CD4-positive, alpha-beta T cell treated with Interleukin-21 for 1 hour (primary cell): ENCODE data around the gene KYAT1.
A peak's percentile ranks its signal among the peaks of the same experiment; 100 is the strongest.
"Not testable (repeated sequence)": the region's sequence is repeated elsewhere in the genome, so short reads cannot be mapped to it uniquely, and the experiment has no call there.

ENCODE experiments used
- DNase-seq: peaks from one replicate; pipeline ENCODE4 v3.0.0-alpha.2; 2020

The KYAT1 gene

DNA sequence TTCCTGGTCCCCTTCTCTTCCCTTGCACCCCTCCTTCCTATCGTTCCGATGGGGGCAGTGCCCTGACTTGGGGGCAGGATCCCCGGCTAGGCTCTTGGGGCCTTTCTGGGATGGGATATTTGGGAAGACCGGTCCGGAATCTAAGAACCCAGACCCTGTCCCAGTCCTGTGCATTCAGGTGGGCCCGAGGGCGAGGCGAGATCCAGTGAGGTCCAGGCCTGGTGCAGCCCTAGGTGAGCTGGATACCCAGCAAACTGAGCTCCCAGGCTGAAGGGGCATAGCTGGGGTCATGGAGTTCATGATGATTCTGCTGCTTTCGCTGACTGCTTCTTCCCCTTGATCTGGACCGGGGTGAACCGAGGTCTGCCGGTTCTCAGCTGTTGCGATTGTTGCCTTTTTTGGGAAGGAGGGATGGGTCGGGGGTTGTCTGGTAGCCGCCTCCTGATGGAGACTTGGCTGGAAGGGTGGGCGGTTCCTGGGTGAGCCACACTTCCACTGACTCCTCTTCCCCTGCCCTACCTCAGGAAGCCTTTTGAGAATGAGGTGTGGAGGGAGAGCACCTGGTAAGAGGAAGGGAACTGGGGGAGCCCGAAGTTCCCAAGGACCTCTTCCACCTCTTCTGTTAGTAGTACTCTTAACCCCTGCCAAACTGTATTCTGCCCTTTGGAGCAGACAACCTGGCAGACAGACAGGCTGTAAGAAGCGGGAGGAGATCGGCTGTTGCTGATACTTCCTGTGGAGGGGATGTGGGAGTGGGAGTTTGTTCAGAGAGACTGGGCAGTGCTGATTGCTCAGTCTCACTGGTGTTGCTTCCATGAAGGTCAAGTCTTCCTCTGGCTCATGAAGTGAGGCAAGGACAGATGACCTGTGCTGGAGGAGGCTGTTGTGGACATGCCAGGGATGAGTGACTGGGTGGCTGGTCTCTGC lies 1.2 kb upstream of the KYAT1 start:
- DNase-seq, result no peak

DNA sequence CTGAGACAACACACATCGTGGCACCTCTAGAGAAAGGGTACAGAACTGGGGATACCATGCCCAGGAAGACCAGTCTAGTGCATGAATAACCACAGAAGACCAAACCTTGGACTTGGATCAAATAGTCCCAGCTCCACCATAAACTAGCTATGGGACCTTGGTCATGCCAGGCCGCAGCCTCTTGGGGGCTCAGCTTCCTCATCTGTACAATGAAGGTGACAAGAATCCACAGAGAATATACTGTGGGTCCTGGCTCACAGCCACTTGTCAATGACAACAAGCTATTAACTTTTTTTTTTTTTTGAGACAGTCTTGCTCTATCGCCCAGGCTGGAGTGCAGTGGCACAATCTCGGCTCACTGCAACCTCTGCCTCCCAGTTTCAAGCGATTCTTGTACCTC lies 3.9 kb downstream of the KYAT1 start:
- no peak for DNase-seq

GRCh38 chr9:128870941-128871265 lies 10.8 kb downstream of the KYAT1 start:
- DNase-seq, result not testable (repeated sequence)

DNA sequence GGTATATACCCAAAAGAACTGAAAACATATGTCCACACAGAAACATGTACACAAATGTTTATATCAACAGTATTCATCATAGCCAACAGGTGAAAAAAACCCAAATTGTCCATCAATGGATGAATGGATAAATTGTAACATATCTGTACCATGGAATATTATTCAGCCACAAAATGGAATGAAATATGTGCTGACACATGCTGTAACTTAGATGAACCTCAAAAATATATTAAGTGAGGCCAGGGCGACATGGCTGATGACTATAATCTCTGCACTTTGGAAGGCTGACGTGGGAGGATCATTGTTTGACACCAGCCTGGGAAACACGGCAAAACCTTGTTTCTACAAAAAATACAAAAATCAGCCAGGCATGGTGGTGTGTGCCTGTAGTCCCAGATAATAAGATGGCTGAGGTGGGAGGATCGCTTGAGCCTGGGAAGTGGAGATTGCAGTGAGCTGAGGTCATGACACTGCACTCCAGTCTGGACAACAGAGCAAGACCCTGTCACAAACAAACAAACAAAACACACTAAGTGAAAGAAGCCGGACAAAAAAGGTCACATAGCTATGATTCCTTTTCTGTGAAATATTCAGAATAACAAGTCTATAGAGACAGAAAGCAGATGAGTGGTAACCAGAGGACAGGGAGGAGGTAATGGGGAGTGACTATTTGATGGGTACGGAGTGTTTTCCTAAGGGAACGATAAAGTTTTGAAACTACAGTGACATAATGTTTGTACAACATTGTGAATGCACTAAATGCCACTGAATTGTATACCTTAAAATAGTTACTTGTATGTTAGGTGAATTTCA lies 11.4 kb downstream of the KYAT1 start:
- DNase-seq, result no peak

GRCh38 chr9:128863647-128864046 lies 18.1 kb downstream of the KYAT1 start:
- peak; percentile 81 for DNase-seq

DNA sequence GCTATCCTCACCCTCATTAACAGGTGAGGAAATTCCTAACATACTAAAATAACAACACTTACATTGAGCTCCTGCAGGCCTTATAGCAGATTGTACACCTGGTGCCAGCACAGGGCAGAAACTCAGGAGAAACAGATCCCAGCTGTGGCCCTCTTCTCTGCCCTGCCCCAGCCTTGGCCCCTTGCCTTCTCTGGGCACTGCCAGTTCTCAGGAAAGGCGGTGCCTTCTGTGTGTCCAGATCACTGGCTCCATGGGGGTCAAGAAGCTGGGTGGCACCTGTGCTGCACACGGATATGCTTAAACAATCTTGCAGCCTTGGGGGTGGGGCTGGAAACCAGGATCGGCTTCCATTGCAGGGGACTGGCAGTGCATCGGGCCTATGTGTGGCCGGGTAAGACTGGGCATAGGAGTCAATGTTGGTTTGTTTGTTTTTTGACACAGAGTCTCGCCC lies 19.3 kb downstream of the KYAT1 start:
- DNase-seq, result no peak

- DNase-seq, result no peak
Observed at GRCh38 chr9:128861501-128861900, 20.2 kb downstream of the KYAT1 start.

- no peak for DNase-seq
Observed at GRCh38 chr9:128860937-128861336, 20.8 kb downstream of the KYAT1 start.

DNA sequence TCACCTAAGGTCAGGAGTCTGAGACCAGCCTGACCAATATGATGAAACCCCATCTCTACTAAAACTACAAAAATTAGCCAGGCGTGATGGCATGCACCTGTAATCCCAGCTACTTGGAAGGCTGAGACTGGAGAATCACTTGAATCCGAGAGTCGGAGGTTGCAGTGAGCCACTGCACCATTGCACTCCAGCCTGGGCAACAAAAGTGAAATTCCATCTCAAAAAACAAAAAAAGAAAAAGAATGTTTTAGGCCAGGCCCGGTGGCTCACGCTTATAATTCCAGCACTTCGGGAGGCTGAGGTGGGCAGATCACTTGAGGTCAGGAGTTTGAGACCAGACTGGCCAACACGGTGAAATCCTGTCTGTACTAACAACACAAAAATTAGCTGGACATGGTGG lies 23.3 kb downstream of the KYAT1 start:
- not testable (repeated sequence) for DNase-seq

- DNase-seq, result not testable (repeated sequence)
Observed at GRCh38 chr9:128854454-128854853, 27.3 kb downstream of the KYAT1 start.

- not testable (repeated sequence) for DNase-seq
Observed at GRCh38 chr9:128852646-128853045, 29.1 kb downstream of the KYAT1 start.

GRCh38 chr9:128851779-128852600 lies 29.8 kb downstream of the KYAT1 start:
- peak; percentile 35 for DNase-seq

- not testable (repeated sequence) for DNase-seq
Observed at GRCh38 chr9:128851024-128851423, 30.7 kb downstream of the KYAT1 start.

DNA sequence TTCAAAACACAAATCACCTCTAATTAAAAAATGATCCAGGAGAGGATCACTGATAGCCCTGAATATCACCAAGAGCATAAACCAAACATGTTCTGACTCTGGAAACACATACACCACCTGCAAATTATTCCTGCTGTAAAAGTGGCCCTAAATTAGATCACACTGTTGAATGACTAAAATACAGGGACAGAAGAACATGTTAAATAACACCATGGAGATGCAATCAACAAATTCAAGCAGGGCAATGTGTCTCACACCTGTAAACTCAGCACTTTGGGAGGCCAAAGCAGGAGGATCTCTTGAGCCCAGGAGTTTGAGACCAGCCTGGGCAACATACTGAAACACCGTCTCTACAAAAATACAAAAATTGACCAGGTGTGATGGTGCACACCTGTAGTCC lies 33.9 kb downstream of the KYAT1 start:
- DNase-seq, result no peak

DNA sequence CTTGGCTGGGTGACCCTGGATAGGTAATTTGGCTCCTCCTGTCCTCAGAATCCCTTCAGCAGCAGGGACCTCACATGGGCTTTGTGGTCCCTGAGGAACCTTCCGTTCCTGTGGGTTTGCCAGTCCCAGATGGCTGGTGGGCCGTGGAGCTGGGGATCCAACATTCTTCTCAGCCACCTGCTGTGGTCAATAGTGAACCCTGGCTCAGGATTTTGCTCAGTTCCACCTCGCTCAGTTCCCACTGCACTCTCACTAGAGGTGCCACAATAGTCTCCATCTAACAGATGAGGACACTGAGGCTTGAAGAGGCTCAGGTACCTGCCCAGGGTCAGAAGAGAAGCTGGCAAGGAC lies 35.1 kb downstream of the KYAT1 start:
- DNase-seq, result no peak

- DNase-seq, result no peak
Observed at GRCh38 chr9:128845186-128845931, 36.4 kb downstream of the KYAT1 start.

GRCh38 chr9:128843171-128843570 lies 38.6 kb downstream of the KYAT1 start:
- not testable (repeated sequence) for DNase-seq

DNA sequence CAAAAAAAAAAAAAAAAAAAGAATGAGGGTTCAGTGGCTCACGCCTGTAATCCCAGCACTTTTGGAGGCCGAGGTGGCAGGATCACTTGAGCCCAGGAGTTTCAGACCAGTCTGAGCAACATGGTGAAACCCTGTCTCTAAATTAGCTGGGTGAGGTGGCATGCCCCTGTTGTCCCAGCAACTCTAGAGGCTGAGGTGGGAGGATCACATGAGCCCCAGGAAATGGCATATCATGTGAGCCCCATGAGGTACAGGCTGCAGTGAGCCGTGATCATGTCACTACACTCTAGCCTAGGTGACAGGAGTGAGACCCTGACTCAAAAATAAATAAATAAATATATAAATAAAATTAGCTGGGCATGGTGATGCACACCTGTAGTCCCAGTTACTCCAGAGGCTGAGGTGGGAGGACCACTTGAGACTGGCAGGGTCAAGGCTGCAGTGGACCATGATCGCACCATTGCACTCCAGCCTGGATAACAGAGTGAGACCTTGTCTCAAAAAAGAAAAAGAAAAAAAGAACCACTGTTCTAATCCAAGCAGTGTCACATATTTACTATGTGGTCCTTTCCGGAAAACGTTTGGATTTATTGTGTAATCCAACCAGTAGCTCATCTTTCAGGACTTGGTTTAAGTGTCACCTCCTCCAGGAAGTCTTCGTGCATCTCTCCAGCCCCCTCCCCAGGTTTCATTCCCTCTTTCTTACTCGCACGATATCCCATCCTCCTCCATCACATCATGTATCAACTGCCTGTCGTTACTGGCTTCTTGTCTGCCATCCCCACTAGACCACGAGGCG lies 39.9 kb downstream of the KYAT1 start:
- no peak for DNase-seq

DNA sequence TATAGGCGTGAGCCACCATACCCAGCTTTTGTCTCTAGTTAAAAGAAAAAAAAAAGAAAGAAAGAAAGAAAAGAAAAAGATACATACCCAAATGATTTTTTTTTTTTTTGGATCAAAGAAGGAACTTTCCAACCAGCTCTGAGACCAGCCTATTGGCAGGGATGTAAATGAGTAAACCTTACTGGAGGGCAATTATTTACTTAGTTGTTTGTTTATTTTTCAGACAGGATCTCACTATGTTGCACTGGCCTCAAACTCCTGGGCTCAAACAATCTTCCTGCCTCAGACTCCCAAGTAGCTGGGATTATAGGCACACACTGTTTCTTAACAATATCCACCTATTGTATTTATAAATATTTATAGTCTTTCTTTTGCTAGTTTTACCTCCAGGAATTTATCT lies 41.2 kb downstream of the KYAT1 start:
- no peak for DNase-seq

- no peak for DNase-seq
Observed at GRCh38 chr9:128838338-128838737, 43.4 kb downstream of the KYAT1 start.

DNA sequence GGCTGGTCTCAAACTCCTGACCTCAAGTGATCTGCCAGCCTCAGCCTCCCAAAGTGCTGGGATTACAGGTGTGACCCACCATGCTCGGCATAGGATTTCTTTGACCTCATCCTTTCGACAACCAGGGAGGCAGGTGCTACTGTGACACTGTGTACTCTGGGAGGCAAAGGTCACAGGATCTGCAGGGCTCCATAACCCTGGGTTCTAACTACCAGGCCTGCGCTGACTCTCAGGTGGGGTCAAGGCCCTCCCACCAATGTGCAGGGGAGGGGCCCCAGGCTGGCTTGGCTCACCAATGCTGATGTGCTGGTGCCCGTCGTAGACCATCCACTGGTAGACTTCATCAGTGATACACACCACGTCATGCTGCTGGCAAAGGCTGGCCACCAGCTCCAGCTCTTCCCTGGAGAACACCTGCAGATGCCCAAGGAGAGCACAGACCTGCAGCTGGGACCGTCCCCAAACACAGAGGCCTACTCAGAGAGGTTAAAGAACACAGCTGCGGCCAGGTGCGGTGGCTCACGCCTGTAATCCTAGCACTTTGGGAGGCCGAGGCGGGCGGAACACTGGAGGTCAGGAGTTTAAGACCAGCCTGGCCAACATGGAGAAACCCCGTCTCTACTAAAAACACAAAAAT lies 45.1 kb downstream of the KYAT1 start:
- DNase-seq, result no peak
